NCI-H524 (cell line): Measurements from ENCODE around the gene MYO6.

Experiments
- DNase-seq, 2 experiments: peaks; one replicate each; lab custom pipeline; 2025; lab: John Stamatoyannopoulos, UW

MYO6 gene

DNA sequence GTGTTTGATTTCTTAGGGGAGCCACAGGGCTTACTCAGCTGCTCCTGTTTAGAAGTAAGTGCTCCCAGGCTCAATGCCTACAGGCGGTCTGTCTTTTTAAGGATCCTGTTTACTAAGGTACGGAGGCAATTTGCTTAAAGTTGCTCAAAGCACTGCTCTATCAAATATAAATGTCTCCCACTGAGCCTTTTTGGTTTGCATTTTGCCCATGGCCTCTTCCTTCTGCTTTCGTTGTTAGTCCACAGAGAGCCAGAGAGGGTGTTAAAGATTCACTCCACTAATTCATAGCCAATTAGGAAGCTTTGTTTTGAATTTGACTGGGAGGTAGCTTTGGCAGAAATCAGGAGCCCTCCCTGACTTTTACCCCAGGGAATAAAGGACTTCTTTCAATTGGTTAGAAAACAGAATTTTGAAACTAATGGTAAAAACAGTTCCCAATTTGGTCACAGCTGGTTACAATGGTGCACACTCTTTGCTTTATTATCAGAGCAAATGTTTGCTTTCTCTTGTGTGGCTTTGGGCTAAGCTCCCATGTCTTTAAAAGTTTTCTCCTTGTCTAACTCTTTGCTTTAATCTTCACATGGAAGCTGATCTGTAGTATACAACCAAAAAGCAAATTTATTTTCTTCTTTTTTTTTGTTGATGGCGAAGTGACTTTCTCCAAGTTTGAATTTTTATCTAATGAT lies 197.2 kb downstream of the MYO6 start:
- no peak for DNase-seq

DNA sequence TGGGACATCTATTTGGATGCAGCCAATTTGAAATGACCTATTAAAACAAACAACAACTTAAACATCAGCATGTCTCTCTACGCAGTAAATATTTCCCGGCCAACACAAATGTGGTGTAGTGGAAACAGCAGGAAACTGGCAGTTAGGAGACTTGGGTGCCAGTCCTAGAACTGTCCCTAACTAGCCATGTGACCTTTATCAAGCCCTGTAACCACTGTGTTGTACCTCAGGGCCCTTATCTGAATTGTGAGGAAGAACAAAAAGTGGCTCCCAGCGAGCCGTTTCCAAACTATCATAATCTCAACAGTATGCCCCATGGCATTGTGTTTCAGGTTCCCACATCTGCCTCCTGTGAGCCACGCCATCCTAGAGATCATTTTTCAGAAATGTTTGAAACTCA lies 198.9 kb downstream of the MYO6 start:
- DNase-seq = no peak

DNA sequence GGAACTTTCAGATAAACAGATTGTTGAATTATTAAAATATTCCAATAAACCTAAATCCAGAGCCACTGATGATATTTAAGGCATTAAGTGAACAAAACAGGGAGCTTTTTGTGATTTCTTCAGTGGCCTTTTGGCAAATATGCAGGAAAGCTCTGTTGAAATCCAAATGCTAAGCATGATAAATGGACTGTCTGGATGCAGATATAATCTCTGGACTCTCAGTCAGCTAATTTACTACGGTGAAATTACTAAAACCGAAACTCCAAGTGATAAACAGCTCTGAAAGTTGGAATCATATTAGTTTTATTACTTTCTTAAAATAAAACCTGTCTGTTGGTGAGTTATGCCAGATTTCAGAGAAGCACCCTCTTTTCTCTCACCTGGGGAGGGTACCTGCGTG lies 203.1 kb downstream of the MYO6 start:
- no peak for DNase-seq

DNA sequence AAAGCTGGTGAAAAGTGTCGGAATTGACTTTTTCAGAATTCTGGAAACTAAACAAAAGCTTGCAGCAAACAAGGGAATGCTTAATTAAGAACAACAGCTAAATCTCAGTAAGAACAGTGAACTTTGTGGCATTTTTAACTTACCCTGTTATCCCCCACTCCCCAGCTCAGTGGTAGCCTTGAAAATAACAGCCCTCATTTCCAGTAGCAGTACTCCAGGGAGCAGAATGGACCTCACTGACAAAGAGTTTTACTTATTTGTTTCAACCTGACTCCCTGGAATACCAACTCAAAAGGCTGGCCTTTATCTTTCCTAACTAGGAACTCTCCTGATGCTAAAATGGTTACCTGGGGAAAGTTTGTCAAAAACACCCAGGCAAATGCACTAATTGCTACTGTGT lies 214.5 kb downstream of the MYO6 start:
- no peak for DNase-seq

DNA sequence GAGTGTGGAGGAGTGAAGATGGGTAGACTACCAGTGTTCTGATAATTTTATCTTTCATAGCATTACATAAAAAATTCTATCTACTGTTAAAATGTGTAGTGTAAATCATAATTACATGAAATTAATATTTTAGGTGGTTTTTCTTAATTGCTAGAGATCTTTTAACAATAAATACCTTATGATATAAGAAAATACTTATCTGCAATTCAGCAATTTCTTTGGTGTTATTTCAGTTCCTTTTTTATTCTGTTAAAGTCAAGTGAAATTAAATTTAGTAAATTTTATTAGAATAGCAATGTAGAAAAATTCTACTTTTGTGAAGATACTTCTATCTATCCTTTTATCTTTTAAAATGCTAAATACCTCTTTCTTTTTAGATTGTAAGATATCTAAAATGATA lies 219.1 kb downstream of the MYO6 start:
- DNase-seq = no peak
